8988T (cell line): ENCODE results near the gene TTC6.

Experiments used
- DNase-seq: peaks from one replicate; pipeline ENCODE4 v3.0.0; 2011

The TTC6 gene

GRCh38 chr14:37637341-37637740 is 41.9 kb downstream of the TTC6 start:
- DNase-seq, result no peak

GRCh38 chr14:37638599-37638998 is 43.2 kb downstream of the TTC6 start:
- DNase-seq, result no peak

- no peak for DNase-seq
These were observed 45.7 kb downstream of the TTC6 start for GRCh38 chr14:37641117-37641516.

- DNase-seq, result no peak
These were observed 46.7 kb downstream of the TTC6 start for GRCh38 chr14:37642125-37642524.

GRCh38 chr14:37643701-37644100 is 48.3 kb downstream of the TTC6 start:
- DNase-seq, result no peak
